Activated naive CD8-positive, alpha-beta T cell treated with anti-CD3 and anti-CD28 coated beads, Interleukin-2, amount 10 ng/mL, durations not matched to agents 7 days and 5 days (primary cell): ENCODE results near the gene RPA3. TPM values are rescaled to one million over a fixed set of nuclear protein-coding genes. Genes with fewer than 3 reads are reported as not detected.

Experiments used
- ATAC-seq: fragments of 150-1000 bp; cut with Tn5 transposase; one replicate; pipeline ENCODE4 v1.10.0; 2021; ENCODE audit warnings: low read depth, moderate library complexity
- POLR2A ChIA-PET: fragments of 350-600 bp; sonication (Branson Sonifier 250); formaldehyde crosslinking; loops from one replicate; lab custom pipeline; 2021; ENCODE audit warnings: antibody characterized with exemption; lab: Charles Lee
- DNase-seq: peaks from one replicate; pipeline ENCODE4 v3.0.0; 2021
- H3K27ac Mint-ChIP-seq: one replicate; pipeline ENCODE4 v1.8.0; 2022; ENCODE audit warnings: mild to moderate bottlenecking, mixed read lengths
- H3K27me3 Mint-ChIP-seq: one replicate; pipeline ENCODE4 v1.8.0; 2022; ENCODE audit warnings: mild to moderate bottlenecking, moderate library complexity, mixed read lengths
- H3K36me3 Mint-ChIP-seq: one replicate; pipeline ENCODE4 v1.8.0; 2021; ENCODE audit warnings: mild to moderate bottlenecking, mixed read lengths
- H3K4me1 Mint-ChIP-seq: one replicate; pipeline ENCODE4 v1.8.0; 2021; ENCODE audit warnings: mixed read lengths
- H3K4me3 Mint-ChIP-seq: one replicate; pipeline ENCODE4 v1.8.0; 2022; ENCODE audit warnings: mild to moderate bottlenecking, moderate library complexity, mixed read lengths
- H3K9me3 Mint-ChIP-seq: one replicate; pipeline ENCODE4 v1.8.0; 2021; ENCODE audit warnings: mixed read lengths
- total RNA-seq, 2 experiments: library from RNA; stranded (reverse); gene quantifications; one replicate each; pipeline ENCODE4 v1.2.3, GENCODE V29; 2021

Gene RPA3
- total RNA-seq, 2 experiments from 2014 or later: 89.5 to 101 TPM

- POLR2A ChIA-PET: no interaction called here
Measured at GRCh38 chr7:7713730-7714129, 4.7 kb downstream of the RPA3 start.

GRCh38 chr7:7710469-7710868 is 7.9 kb downstream of the RPA3 start:
- peaks cover 7% of the 10 kb centered on the region for H3K4me1 Mint-ChIP-seq
- POLR2A ChIA-PET: no interaction called here
- peaks cover 11% of the 10 kb centered on the region for H3K36me3 Mint-ChIP-seq
- H3K27me3 Mint-ChIP-seq: no peaks in the 10 kb centered on the region
- DNase-seq: no peak
- H3K27ac Mint-ChIP-seq: no peak overlapping the region
- no peak overlapping the region for H3K4me3 Mint-ChIP-seq
- no peaks in the 10 kb centered on the region for H3K9me3 Mint-ChIP-seq
- ATAC-seq: no peak

More at GRCh38 chr7:7713730-7714129, 4.7 kb downstream of the RPA3 start:
- Mint-ChIP-seq H3K4me3 (no peak overlapping the region), H3K9me3 (peaks cover 1% of the 10 kb centered on the region), H3K4me1 (peaks cover 9% of the 10 kb centered on the region), H3K27ac (no peak overlapping the region), H3K27me3 (no peaks in the 10 kb centered on the region), H3K36me3 (peaks cover 13% of the 10 kb centered on the region)
- ATAC-seq (no peak), DNase-seq (no peak)

GRCh38 chr7:7709291-7709690 is 9.1 kb downstream of the RPA3 start:
- no peak for DNase-seq
- Mint-ChIP-seq H3K27ac (no peak overlapping the region), H3K27me3 (no peaks in the 10 kb centered on the region), H3K36me3 (peaks cover 8% of the 10 kb centered on the region), H3K4me3 (no peak overlapping the region), H3K4me1 (peaks cover 7% of the 10 kb centered on the region), H3K9me3 (no peaks in the 10 kb centered on the region)
- POLR2A ChIA-PET: no interaction called here
- no peak for ATAC-seq

GRCh38 chr7:7707806-7708205 is 10.6 kb downstream of the RPA3 start:
- H3K9me3 Mint-ChIP-seq: no peaks in the 10 kb centered on the region
- POLR2A ChIA-PET: no interaction called here
- H3K27ac Mint-ChIP-seq: no peak overlapping the region
- no peak for ATAC-seq
- peaks cover 7% of the 10 kb centered on the region for H3K4me1 Mint-ChIP-seq
- no peak overlapping the region for H3K4me3 Mint-ChIP-seq
- peaks cover 6% of the 10 kb centered on the region for H3K36me3 Mint-ChIP-seq
- H3K27me3 Mint-ChIP-seq: no peaks in the 10 kb centered on the region
- DNase-seq: no peak

- DNase-seq: no peak
- Mint-ChIP-seq H3K4me1 (peaks cover 7% of the 10 kb centered on the region), H3K27me3 (no peaks in the 10 kb centered on the region), H3K4me3 (no peak overlapping the region), H3K27ac (no peak overlapping the region), H3K9me3 (no peaks in the 10 kb centered on the region), H3K36me3 (peaks cover 5% of the 10 kb centered on the region)
- no peak for ATAC-seq
- POLR2A ChIA-PET: no interaction called here
Measured at GRCh38 chr7:7707246-7707645, 11.2 kb downstream of the RPA3 start.

- POLR2A ChIA-PET: no interaction called here
- ATAC-seq: no peak
- Mint-ChIP-seq H3K36me3 (peaks cover 5% of the 10 kb centered on the region), H3K4me3 (no peak overlapping the region), H3K4me1 (peaks cover 7% of the 10 kb centered on the region), H3K27ac (no peak overlapping the region), H3K27me3 (no peaks in the 10 kb centered on the region), H3K9me3 (no peaks in the 10 kb centered on the region)
- DNase-seq: no peak
Measured at GRCh38 chr7:7706556-7707172, 11.7 kb downstream of the RPA3 start.

GRCh38 chr7:7706101-7706511 is 12.3 kb downstream of the RPA3 start:
- Mint-ChIP-seq H3K9me3 (no peaks in the 10 kb centered on the region), H3K27ac (no peak overlapping the region), H3K27me3 (no peaks in the 10 kb centered on the region), H3K4me1 (peaks cover 7% of the 10 kb centered on the region), H3K4me3 (no peak overlapping the region), H3K36me3 (peaks cover 5% of the 10 kb centered on the region)
- DNase-seq: no peak
- no peak for ATAC-seq
- POLR2A ChIA-PET: no interaction called here

GRCh38 chr7:7705318-7705717 is 13.1 kb downstream of the RPA3 start:
- no peak for DNase-seq
- H3K9me3 Mint-ChIP-seq: no peaks in the 10 kb centered on the region
- POLR2A ChIA-PET: no interaction called here
- no peak overlapping the region for H3K27ac Mint-ChIP-seq
- no peak for ATAC-seq
- H3K36me3 Mint-ChIP-seq: peaks cover 3% of the 10 kb centered on the region
- no peaks in the 10 kb centered on the region for H3K27me3 Mint-ChIP-seq
- H3K4me1 Mint-ChIP-seq: peaks cover 7% of the 10 kb centered on the region
- H3K4me3 Mint-ChIP-seq: no peak overlapping the region

GRCh38 chr7:7704867-7705266 is 13.5 kb downstream of the RPA3 start:
- no peak for DNase-seq
- Mint-ChIP-seq H3K4me1 (peaks cover 7% of the 10 kb centered on the region), H3K27ac (no peak overlapping the region), H3K4me3 (no peak overlapping the region), H3K36me3 (peaks cover 3% of the 10 kb centered on the region), H3K27me3 (no peaks in the 10 kb centered on the region), H3K9me3 (peaks cover 1% of the 10 kb centered on the region)
- POLR2A ChIA-PET: interaction anchor here (0.6 kb wide), 1 partner anchor 12 kb away, joined by 4 read pairs; no protein-coding TSS in a partner anchor
- ATAC-seq: no peak

- peaks cover 3% of the 10 kb centered on the region for H3K36me3 Mint-ChIP-seq
- ATAC-seq (no peak), DNase-seq (no peak)
- no peak overlapping the region for H3K4me3 Mint-ChIP-seq
- H3K27ac Mint-ChIP-seq: no peak overlapping the region
- POLR2A ChIA-PET: no interaction called here
- peaks cover 6% of the 10 kb centered on the region for H3K4me1 Mint-ChIP-seq
- H3K9me3 Mint-ChIP-seq: peaks cover 1% of the 10 kb centered on the region
- H3K27me3 Mint-ChIP-seq: no peaks in the 10 kb centered on the region
Measured at GRCh38 chr7:7703427-7703826, 15.0 kb downstream of the RPA3 start.

- Mint-ChIP-seq H3K9me3 (peaks cover 1% of the 10 kb centered on the region), H3K36me3 (peaks cover 3% of the 10 kb centered on the region), H3K27me3 (no peaks in the 10 kb centered on the region), H3K27ac (no peak overlapping the region), H3K4me1 (peaks cover 6% of the 10 kb centered on the region), H3K4me3 (no peak overlapping the region)
- DNase-seq (no peak), ATAC-seq (no peak)
- POLR2A ChIA-PET: no interaction called here
Measured at GRCh38 chr7:7702826-7703225, 15.6 kb downstream of the RPA3 start.

GRCh38 chr7:7701527-7701926 is 16.9 kb downstream of the RPA3 start:
- H3K27me3 Mint-ChIP-seq: no peaks in the 10 kb centered on the region

GRCh38 chr7:7699970-7700369 is 18.4 kb downstream of the RPA3 start:
- DNase-seq (no peak), ATAC-seq (no peak)
- Mint-ChIP-seq H3K9me3 (peaks cover 1% of the 10 kb centered on the region), H3K36me3 (peaks cover 11% of the 10 kb centered on the region), H3K27me3 (no peaks in the 10 kb centered on the region), H3K4me3 (no peak overlapping the region), H3K4me1 (peaks cover 4% of the 10 kb centered on the region), H3K27ac (no peak overlapping the region)
- POLR2A ChIA-PET: no interaction called here

More at GRCh38 chr7:7701527-7701926, 16.9 kb downstream of the RPA3 start:
- no peak for ATAC-seq
- no peak for DNase-seq
- POLR2A ChIA-PET: no interaction called here
- Mint-ChIP-seq H3K36me3 (peaks cover 6% of the 10 kb centered on the region), H3K4me3 (no peak overlapping the region), H3K27ac (no peak overlapping the region), H3K4me1 (peaks cover 6% of the 10 kb centered on the region), H3K9me3 (peaks cover 1% of the 10 kb centered on the region)

GRCh38 chr7:7699380-7699779 is 19.0 kb downstream of the RPA3 start:
- H3K9me3 Mint-ChIP-seq: peaks cover 6% of the 10 kb centered on the region
- H3K4me3 Mint-ChIP-seq: no peak overlapping the region
- peaks cover 4% of the 10 kb centered on the region for H3K4me1 Mint-ChIP-seq
- DNase-seq: no peak
- H3K36me3 Mint-ChIP-seq: peaks cover 17% of the 10 kb centered on the region
- POLR2A ChIA-PET: interaction anchor here (0.7 kb wide), 1 partner anchor 136 kb away, joined by 3 read pairs; no protein-coding TSS in a partner anchor
- no peak for ATAC-seq
- no peaks in the 10 kb centered on the region for H3K27me3 Mint-ChIP-seq
- H3K27ac Mint-ChIP-seq: no peak overlapping the region
